ENCODE results near the gene DNMT3L.

Gene DNMT3L

DNA sequence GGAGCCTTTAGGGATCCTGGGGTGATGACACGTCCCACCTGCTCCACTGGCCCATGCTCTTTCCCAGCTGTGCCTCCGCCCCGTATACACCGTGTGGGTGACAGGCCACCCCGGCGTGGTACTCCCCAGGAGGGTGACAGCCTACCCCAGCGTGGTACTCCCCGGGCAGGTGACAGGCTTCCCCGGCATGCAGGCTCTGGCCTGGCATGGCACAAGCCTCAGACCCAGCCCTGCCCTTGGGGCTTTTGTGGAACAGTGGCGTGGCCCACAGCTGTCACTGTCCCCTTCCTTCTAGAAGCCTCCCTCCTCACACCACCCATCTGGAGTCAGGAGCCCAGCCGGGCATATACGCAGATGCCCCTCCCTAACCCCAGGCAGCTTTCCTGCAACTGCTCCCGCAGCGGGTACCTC, 33.5 kb upstream of the DNMT3L start:
- no peak overlapping the region for H3K4me3 ChIP-seq (replicated peaks; ENCODE audit: low read depth, low read length)
- TF ChIP-seq CTCF (IDR thresholded peaks at IDR 0.05; ENCODE audit: low read depth, low read length, missing control alignments), result no peak
- DNase-seq (ENCODE audit: extremely low read depth, low read depth), result no peak

- no peak for DNase-seq (ENCODE audit: extremely low read depth, low read depth)
- no peak for TF ChIP-seq CTCF (IDR thresholded peaks at IDR 0.05; ENCODE audit: low read depth, low read length, missing control alignments)
- H3K4me3 ChIP-seq (replicated peaks; ENCODE audit: low read depth, low read length), result no peak overlapping the region
Measured at GRCh38 chr21:44294391-44295162, 32.9 kb upstream of the DNMT3L start.

DNA sequence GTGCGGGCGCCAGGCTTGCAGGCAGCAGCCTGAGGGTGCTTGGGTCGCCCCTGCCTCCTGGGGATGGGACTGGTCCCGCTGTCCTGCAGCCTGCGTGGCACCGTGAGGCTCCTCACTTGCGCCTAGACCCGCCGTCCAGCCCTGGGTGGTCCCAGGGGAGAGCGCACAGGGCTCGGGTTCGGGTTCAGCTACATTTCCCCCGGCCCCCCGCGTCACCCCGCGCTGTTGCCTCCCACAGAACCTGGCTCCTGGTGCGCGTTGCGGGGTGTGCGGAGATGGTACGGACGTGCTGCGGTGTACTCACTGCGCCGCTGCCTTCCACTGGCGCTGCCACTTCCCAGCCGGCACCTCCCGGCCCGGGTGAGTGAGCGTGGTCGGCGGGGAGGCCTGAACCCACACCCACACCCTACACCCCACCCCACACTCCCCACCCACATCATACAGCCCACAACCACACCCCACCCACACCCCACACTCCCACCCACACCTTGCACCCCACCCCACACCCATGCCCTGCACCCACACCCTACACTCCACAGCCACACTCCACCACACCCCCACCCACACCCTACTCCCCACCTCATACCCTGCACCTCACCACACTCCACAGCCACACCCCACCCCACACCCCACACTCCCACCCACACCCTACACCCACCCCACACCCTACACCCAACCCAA, 32.0 kb upstream of the DNMT3L start:
- no peak for TF ChIP-seq CTCF (IDR thresholded peaks at IDR 0.05; ENCODE audit: low read depth, low read length, missing control alignments)
- DNase-seq (ENCODE audit: extremely low read depth, low read depth), result no peak
- no peak overlapping the region for H3K4me3 ChIP-seq (replicated peaks; ENCODE audit: low read depth, low read length)

DNA sequence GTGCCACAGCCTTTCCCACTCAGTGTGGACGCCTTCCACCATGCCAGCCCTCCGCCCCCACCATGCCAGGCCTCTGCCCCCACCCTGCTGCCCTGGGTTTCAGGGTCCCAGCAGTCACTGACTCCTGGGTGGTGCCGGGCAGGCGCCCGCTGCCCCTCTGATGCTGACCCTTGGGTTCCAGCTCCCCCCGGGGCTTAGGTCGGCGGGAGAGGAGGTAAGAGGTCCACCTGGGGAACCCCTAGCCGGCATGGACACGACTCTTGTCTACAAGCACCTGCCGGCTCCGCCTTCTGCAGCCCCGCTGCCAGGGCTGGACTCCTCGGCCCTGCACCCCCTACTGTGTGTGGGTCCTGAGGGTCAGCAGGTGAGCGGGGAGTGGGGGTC, 31.1 kb upstream of the DNMT3L start:
- no peak overlapping the region for H3K4me3 ChIP-seq (replicated peaks; ENCODE audit: low read depth, low read length)
- DNase-seq (ENCODE audit: extremely low read depth, low read depth), result no peak
- no peak for TF ChIP-seq CTCF (IDR thresholded peaks at IDR 0.05; ENCODE audit: low read depth, low read length, missing control alignments)

GRCh38 chr21:44291936-44292811, 30.5 kb upstream of the DNMT3L start:
- no peak for DNase-seq (ENCODE audit: extremely low read depth, low read depth)
- H3K4me3 ChIP-seq (replicated peaks; ENCODE audit: low read depth, low read length), result no peak overlapping the region
- no peak for TF ChIP-seq CTCF (IDR thresholded peaks at IDR 0.05; ENCODE audit: low read depth, low read length, missing control alignments)

- no peak for DNase-seq (ENCODE audit: extremely low read depth, low read depth)
- TF ChIP-seq CTCF (IDR thresholded peaks at IDR 0.05; ENCODE audit: low read depth, low read length, missing control alignments), result no peak
- no peak overlapping the region for H3K4me3 ChIP-seq (replicated peaks; ENCODE audit: low read depth, low read length)
Measured at GRCh38 chr21:44291078-44291935, 29.6 kb upstream of the DNMT3L start.

Data from HFF-Myc (cell line).